Measurements from ENCODE around the gene EMC9.

DNA sequence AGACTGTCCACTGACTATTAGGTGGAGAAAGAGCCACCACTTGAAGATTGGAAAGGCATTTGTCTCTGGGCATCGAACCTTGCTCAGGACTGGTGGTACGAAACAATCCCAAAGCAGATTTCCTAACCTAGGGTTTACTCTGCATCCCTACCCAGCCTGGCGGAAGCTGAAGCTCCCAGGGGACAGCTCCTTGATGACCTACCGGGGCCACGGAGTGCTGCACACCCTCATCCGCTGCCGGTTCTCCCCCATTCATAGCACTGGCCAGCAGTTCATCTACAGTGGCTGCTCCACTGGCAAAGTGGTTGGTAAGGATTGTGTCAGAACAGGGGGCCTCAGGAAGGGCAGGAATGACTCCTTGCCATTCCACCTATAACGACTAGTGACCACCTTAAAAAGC is 20.2 kb downstream of the EMC9 start:
- TF ChIP-seq, protein P1, sequence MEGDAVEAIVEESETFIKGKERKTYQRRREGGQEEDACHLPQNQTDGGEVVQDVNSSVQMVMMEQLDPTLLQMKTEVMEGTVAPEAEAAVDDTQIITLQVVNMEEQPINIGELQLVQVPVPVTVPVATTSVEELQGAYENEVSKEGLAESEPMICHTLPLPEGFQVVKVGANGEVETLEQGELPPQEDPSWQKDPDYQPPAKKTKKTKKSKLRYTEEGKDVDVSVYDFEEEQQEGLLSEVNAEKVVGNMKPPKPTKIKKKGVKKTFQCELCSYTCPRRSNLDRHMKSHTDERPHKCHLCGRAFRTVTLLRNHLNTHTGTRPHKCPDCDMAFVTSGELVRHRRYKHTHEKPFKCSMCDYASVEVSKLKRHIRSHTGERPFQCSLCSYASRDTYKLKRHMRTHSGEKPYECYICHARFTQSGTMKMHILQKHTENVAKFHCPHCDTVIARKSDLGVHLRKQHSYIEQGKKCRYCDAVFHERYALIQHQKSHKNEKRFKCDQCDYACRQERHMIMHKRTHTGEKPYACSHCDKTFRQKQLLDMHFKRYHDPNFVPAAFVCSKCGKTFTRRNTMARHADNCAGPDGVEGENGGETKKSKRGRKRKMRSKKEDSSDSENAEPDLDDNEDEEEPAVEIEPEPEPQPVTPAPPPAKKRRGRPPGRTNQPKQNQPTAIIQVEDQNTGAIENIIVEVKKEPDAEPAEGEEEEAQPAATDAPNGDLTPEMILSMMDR (IDR thresholded peaks at IDR 0.05): no peak
- no peak for TF ChIP-seq POLR2A (IDR thresholded peaks at IDR 0.05)
